Kidney glomerular epithelial cell (primary cell): ENCODE measurements around the gene TMEM129.

Experiments
- DNase-seq: peaks from one replicate; lab custom pipeline; 2025; lab: John Stamatoyannopoulos, UW

The TMEM129 gene, protein sequence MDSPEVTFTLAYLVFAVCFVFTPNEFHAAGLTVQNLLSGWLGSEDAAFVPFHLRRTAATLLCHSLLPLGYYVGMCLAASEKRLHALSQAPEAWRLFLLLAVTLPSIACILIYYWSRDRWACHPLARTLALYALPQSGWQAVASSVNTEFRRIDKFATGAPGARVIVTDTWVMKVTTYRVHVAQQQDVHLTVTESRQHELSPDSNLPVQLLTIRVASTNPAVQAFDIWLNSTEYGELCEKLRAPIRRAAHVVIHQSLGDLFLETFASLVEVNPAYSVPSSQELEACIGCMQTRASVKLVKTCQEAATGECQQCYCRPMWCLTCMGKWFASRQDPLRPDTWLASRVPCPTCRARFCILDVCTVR

DNA sequence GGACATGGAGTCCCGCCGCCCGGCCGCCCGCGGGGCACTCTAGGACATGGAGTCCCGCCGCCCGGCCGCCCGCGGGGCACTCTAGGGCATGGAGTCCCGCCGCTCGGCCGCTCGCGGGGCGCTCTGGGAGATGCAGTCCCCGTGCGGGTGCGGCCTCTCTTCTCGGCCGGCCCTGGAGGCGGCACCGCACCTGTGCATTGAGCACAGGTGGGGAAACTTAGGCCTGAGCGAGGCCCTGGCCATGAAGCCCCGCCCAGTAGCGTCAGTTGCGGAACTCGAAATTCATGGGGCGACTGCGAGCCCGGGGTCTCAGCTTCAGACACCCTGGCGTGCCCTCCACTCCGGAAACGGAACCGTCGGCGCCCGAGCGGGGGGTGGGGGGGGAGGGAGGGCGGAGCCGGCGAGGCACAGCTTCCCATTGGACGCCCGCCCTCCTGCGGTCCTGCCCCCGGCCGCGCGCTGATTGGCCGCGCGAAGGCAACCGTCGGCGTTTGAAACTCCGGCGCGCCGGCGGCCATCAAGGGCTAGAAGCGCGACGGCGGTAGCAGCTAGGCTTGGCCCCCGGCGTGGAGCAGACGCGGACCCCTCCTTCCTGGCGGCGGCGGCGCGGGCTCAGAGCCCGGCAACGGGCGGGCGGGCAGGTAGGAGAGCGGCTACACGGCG is at the start of gene TMEM129, which contains the start of gene TACC3:
Gene TMEM129 (minus strand): TSS at position 321 of the 663 bp plus-strand sequence. CDS start 486 bp downstream, outside the sequence.
Gene TACC3 (plus strand): TSS at position 519 of the 663 bp plus-strand sequence. CDS start 1,901 bp downstream, outside the sequence.
- DNase-seq = peak; percentile 83

DNA sequence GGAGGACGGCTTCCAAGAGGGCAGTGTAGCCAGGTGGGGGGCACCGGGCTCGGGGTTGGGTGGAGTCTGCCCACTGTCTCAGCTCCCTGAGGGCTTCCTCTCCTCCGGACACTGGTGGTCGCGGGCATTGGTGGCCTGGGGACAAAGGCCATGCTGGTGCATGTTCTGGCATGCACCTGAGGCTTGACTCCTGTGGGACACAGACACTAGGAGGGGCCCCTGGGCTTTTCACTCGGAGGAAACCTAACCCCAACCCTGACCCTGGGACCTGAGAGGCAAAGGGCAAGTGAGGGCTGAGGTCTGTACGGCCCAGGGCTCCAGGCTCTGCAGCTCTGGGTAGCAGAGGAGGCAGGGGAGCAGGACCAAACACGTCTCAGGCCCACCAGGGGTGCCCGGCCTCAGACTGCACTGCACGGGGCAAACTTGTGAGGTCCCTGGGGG is 49.7 kb upstream of the TMEM129 start:
- no peak for DNase-seq

DNA sequence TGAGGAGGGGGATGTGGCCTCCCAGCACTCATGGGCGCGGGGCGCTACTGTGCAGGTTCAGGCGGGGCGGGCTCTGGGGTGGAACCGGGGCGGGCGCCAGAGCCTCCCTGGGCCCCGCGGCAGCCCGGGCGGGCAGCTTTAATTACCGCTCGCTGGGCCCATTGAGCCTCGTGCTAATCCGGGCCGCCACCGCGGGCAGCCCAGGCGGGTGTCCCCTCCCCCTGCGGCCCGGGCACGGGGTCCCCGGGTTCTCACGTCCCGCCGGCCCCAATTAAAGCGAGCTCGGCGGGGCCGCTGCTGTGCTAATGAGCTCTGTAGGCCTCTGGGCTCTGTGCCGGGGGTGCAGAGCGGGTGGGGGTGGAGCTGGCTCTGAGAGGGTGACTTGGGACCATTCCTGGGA is 49.1 kb upstream of the TMEM129 start:
- DNase-seq = no peak

DNA sequence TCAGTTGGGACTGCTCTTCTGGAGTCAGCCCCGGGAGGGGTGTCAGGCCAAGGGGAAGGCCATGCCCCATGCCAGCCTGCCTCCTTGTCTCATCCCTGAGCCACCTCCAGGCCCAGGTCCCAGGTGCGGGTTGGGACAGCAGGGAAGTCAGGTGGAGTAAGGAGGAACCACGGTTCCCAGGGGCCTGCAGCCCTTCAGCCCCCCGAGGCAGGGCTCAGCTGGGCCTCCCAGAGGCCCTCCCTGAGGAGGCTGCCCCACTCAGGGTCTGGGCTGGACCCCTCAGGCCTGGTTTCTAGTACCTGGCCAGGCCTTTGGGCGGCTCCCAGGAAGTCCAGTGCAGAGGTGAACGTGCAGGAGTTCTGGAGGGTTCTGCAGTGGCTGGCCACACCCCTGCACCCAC is 48.6 kb upstream of the TMEM129 start:
- no peak for DNase-seq

DNA sequence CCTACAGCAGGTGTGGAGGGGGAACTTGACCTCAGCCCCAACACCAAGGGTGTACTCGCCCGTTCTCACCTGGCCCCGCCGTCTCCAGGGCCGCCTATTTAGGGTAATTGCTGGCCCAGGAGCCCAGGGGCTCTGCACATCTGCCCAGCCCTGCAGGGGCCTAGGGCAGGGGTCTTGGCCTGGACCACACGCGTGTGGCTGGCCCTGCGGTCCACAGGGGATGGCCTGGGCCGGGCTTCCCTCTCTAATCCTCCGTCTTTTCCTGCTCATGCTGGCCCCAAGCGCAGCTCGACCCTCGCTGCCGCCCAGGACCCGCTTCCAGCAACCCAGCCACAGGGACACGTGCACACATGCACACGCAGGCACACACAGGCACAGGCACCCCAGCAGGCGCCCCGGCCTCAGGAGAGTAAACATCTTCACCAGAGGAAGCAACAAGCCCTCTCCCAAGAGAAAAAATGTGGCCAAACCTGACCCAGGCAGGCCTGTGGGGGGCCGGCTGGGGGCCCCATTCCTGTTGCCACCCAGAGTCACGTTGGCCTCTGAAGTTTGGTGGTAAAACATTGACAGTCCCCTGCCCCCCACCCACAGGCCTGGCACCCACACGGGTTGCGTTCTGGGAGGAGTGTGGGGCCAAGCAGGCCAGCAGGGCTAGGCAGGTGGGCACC is 47.4 kb upstream of the TMEM129 start:
- DNase-seq = no peak

DNA sequence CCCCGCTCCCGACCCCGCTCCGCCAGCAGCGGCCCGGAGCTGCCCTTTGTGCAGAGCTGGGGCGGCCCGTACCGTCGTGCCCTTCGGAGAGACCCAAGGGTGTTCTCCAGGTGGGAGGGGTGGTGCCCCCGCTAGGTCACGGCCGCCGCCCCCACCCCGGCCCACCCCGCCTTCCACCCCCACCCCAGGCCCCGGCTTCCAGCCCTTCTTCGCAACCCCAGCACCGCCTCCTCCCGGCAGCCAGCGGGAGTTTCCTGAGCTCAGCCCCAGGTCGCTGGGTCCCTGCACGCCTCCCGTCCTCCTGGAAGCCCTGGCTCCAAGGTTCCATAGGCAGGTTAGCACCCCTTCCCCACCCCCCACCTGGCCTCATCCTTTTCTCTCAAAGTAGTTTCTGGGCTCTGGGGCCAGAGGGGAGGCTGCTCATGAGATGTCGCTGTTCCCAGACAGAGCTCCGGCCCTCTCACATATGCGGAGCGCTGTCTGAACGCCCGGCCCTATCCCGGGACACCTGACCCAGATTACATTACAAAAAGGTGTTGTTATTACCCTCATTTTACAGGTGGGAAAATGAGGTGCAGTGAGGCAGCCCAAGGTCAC is 46.7 kb upstream of the TMEM129 start:
- no peak for DNase-seq

DNA sequence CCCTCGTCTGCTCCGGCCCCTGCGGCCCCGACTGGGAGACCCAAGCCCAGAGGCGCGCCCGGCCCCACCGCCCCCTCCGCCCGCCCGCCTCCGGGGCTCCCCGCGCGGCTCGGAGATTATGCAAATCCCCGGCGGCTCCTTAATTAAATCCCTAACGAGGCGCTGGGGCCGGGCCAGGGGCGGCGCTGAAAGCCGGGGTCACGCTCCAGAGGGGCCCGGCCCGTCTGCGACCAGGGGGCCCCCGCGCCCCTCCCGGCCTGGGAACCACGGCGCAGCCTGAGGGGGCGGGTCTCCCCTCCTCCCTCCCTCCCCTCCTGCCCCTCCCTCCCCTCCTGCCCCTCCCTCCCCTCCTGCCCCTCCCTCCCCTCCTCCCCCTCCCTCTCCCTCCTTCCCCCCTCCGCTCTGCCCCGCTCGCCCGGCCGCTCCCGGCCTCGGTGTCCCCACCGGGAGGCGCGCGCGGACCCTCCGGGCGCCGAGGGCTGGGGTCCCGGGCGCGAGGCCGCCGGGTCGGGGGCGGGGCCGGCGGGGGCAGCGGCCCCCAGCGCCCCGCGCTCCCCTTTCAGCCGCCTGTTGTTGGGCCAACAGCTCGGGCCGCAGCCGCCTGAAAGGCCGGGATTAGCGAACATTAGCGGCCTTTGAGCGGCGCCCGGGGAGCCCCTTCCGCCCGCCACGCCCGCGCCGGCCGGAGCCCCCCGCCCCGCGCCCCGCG is 46.1 kb upstream of the TMEM129 start:
- no peak for DNase-seq

DNA sequence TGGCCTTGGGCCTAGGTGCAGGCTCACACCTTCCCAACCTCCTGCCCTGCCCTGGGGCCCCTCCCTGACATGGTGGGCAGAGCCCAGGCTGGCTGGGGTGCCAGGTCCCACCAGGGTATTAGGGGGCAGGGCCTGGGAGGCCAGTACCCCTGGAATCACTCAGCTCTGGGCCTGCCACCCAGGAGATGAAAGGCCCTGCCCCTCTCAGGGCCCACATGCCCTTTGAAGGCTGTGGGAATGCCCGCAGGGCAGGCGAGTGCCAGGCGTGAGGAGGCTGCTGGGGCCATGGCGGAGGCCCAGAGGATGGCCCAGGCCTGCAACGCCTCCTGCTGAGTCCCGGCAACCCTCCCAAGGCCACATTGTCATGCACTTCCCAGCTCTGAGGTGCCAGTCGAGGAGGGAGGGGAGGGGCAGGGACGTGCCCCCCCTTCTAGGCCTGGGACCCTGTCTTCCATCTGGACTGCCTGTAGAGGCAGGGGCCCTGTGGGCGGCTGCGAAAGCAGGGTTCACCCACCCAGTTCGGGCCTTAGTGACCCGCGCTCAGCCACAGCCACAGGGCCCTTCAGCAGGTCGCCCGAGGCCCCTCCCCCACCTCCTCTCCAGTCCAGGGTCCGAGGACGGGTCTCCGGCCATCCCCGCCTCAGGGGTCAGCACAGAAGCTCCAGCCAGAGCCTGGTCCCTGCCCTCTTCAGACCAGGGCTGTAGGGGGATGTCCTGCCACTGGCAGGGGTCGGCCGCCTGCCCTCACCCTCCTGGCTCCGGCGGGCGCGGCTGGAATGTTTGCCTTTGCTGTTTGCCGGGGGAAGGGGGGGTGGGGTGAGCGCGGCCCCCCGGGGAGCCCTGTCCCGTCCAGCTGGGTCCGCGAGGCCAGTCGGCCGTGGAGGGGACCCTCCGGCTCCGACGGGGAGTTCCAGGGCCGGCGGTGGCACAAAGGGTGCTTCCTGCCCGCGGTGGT is 45.3 kb upstream of the TMEM129 start:
- DNase-seq = no peak

DNA sequence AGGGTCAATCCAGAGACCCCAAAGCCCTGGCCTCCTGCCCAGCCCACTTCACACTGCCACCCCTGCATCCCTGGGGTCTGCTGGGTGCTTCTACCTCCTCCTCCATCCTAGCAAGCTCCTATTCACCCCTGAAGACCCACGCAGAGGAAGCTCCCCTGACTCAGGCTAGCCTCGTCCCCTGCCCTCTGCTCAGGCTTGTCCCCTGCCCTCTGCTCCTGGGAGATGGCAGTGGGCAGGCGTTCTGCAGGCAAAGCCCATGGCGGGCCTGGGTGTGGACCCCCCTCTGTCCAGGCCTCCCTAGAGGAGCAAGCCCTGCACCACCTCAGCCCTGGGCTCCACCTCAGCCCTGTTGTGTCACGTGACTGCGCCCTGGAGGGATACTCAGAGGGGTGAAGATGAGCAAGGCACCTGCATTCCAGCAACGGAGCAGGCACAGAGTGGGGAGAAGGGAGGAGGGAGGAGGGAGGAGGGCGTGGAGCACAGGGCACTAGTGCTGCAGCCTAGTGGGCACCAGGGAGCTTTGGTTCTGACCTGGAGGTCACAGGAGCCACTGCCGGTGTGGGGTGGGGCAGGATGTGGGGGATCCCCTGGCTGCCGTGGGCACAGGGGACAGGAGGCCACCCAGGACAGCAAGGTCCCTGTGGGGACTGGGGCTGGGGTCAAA is 44.4 kb upstream of the TMEM129 start:
- no peak for DNase-seq

DNA sequence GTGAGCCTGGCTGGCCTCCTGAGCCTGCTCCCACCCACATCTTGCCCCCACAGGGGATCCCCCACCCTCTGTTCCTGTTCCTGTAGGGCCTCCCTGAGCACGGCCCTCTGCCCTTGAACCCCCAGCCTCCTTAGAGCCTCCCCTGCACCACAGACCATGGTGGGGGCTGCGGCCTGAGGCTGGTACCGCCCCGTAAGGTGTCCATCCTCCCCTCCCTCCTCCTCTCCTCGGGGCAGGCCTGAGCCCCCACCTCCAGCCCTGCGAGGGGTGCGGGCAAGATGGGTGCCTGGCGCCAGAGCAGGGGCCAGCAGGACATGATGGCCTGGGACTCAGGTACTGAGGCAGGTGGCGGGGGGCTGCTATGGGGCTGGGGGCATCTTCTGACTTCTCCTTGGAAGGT is 43.5 kb upstream of the TMEM129 start:
- DNase-seq = no peak

DNA sequence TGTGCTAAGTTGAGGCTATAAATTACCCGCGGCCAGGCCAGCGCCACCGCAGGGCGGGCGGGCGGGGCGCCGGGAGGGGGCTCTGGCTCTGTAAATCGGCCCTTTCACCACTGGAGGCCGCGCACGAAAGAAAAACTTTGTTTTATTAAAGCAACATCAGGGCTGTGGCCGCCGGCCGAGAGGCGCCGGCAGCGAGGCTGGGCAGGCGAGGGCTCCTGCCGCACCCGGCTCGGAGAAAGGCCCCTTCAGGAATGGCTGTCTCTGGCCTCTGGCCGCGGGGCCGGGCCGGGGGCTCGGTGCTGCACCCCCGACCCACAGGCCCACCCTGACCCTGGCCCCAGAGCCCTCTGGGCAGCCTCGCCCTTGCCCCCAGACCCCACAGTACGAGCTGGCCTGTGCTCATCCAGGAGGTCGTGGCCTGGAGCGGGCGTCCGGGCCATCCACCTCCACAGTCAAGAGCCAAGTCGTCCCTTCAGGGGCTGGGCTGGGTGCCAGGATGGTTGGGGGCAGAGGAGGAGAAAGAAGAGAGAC is 42.5 kb upstream of the TMEM129 start:
- DNase-seq = no peak

DNA sequence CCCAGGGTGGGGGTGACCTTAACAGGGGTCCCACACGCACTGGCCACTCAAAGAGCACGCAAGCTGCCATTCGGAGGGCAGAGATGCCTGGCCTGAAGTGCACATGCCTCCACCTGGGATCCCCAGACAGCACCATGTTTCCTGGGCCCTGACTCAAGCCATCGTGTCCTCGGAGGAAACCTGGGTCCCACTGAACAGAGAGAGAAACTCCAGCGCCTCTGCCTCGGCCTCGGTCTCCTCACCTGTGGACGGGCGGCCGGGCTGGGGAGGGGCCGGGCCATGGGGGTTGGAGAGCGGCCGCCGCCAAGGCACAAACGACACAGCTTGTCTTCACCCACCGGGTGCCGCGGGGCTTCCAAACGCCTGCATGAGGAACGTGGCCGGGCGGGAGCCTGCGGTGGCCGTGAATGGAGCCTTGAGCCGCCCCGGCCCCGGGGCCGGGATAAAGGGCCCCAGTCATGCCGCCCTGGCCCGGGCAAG is 42.0 kb upstream of the TMEM129 start:
- DNase-seq = no peak

DNA sequence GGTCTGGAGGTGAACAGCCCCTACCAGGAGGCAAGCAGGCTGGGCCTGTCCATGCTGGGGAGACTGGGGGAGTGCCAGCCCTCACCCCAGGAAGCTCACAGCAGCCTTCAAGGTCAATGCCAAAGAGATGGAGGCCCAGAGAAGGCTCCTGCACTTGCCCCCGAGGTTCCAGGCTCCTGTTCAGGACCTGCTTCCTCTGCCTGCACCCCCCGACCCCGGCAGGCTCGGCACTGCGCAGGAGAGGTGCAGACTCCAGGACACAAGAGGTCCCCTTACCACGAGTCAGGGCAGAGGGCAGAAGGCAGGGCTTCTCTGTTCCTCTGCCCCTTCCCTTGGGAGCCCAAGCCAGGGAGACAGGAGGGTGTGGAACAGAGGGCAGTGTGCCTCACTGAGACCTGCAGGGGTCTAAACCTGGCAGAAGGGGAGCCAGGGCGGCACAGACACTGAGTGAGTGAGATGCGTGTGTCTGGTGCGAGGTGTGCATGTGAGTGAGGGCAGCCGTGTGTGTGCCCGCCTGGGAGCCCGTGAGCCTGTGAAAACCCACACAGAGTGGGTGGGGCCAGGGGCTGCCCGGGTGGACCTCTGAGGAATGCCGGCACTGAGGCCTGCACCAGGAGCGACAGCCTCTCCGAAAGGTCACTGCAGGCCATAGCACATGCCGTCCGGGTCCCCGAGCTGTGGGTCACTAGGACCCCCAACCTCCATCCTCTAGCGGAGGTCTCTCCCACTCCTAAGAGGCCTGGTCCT is 41.3 kb upstream of the TMEM129 start:
- no peak for DNase-seq

DNA sequence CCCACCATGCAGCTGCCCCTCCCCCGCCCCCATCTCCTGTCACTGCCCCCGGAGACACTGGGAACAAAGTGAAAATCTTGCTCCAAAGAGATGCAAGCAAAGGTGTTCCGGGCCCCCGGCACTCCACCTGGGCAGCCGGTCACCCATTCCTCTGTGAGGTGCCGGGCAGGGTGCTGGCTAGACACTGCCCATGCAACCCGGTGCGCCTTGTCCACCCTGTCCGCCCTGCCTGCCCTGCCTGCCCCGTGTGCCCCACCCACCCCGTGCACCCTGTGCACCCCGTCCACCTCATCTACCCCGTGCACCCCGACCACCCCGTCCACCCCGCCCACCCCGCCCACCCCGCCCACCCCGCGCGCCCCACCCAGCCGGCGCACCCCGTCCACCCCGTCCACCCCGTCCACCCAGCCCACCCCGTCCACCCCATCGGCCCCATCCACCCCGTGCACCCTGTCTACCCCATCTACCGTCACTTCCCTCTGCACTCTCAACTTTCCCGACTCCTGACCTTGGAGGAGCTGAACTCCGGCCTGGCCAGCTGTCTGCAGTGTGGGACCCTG is 40.1 kb upstream of the TMEM129 start:
- no peak for DNase-seq

DNA sequence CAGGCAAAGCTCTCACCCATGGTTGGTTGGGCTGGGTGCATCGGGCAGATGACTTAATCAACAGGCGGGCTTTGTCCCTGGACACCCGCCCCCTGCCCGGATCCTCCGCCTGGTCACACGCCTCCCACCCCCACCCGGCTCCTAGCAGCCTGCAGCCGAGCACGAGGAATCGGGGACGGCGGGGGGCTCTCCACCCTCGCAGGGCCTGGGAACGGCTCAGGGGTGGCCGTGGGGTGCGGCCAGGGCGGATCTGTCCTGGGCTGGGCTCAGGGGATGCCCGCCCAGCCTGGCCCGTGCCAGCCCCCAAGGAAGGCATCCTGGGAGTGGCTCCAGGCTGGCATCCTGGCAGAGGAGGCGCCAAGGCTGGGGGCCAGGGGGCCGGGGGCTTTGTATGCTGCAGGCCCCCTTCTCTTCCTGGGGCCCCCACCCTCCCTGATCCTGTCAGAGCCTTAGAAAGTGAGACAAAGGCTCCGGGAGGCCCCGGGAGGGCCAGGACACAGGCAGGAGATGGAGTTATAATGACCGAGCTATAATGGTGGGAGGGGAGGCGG is 39.5 kb upstream of the TMEM129 start:
- no peak for DNase-seq

DNA sequence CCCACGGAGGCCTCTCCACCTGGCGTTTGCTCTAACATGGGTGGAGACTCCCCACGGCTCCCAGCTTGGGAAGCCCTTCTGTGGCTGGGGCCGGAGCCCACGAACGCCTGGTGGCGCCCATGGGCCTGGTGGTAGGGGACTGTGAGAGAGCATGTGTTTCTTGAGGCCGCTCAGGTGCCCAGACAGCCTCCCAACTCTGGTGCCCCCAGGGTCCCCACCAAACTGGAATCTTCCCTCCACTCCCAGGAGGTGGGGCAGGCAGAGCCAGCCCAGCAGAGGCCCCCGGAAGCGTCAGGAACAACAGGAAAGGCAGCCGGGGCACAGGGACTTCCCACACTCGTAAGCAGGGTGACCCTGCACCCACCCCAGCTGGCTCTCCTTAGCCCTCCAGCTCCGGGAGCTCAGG is 38.7 kb upstream of the TMEM129 start:
- DNase-seq = no peak

DNA sequence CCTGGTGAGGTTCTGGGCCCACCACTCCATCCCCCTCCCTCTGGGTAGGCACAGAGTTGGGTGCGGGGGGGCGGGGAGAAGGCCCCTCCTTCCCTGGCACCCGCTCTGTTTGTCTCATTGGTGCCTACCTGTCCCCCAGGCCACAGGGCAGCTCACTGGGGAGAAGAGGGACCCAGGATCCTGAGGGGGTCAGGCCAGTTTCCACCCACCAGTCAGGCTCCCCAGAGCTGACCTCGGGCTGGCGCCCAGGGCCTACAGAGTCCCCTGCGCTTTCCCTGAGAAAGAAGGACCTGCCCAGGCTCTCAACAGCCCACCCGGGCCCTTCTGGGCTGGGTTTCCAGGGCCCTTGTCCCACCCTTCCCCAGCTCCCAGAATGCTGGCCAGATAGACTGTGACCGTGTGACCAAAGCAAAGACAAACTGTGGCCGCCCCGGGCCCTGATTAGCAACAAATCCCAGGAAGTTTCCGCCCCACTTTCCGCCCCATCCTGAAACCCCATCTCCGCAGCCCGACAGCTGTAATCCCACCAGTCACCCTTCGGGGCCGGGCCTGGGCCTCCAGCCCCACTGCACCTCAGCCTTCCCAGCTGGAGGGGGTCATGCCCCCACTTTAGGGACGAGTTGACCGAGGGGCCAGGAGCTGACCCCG is 38.2 kb upstream of the TMEM129 start:
- DNase-seq = no peak
